Neural cell (in vitro differentiated cells): ENCODE results near the gene KIF1B. TPM values are rescaled to one million over a fixed set of nuclear protein-coding genes. Genes with fewer than 3 reads are reported as not detected.

Source experiments
- H2AFZ ChIP-seq: fragments of 200-600, 300-800 bp; sonication (generic), shearing (Covaris generic); 2 replicates; pipeline ENCODE4 v1.6.0; 2014; ENCODE audit warnings: low read depth, mild to moderate bottlenecking, antibody characterized with exemption, low read length, moderate library complexity
- H3F3A ChIP-seq: fragments of 200-600 bp; shearing (Covaris generic); 2 replicates; pipeline ENCODE4 v1.6.1; 2016; ENCODE audit warnings: mild to moderate bottlenecking, moderate library complexity, mixed read lengths, antibody characterized with exemption, low read length; ENCODE audit not compliant: insufficient read depth, poor library complexity, severe bottlenecking
- H3K27ac ChIP-seq: fragments of 200-600, 300-800 bp; sonication (generic), shearing (Covaris generic); 2 replicates; pipeline ENCODE4 v1.5.1; 2014; ENCODE audit warnings: mild to moderate bottlenecking, low read length, moderate library complexity
- H3K27me3 ChIP-seq: fragments of 300-800, 200-600 bp; sonication (generic), shearing (Covaris generic); 2 replicates; pipeline ENCODE4 v1.6.0; 2014; ENCODE audit warnings: mild to moderate bottlenecking, low read depth, low read length, moderate library complexity; ENCODE audit not compliant: insufficient read depth
- H3K36me3 ChIP-seq: fragments of 300-800, 200-600 bp; sonication (generic), shearing (Covaris generic); 2 replicates; pipeline ENCODE4 v1.5.1; 2014; ENCODE audit warnings: mild to moderate bottlenecking, antibody characterized with exemption, low read length, moderate library complexity; ENCODE audit not compliant: insufficient read depth
- H3K4me2 ChIP-seq: fragments of 300-800, 200-600 bp; sonication (generic), shearing (Covaris generic); 2 replicates; pipeline ENCODE4 v1.6.0; 2014; ENCODE audit warnings: mild to moderate bottlenecking, low read length
- H3K4me3 ChIP-seq: fragments of 300-800, 200-600 bp; sonication (generic), shearing (Covaris generic); 2 replicates; pipeline ENCODE4 v1.5.1; 2014; ENCODE audit warnings: mild to moderate bottlenecking, low read length, moderate library complexity
- H3K79me2 ChIP-seq: fragments of 200-600 bp; shearing (Covaris generic); replicated peaks from 2 replicates; pipeline ENCODE4 v1.6.0; 2014; ENCODE audit warnings: mild to moderate bottlenecking, low read length, moderate library complexity; ENCODE audit not compliant: insufficient read depth
- H3K9ac ChIP-seq: fragments of 300-800, 200-600 bp; sonication (generic), shearing (Covaris generic); 2 replicates; pipeline ENCODE4 v1.6.1; 2016; ENCODE audit warnings: mild to moderate bottlenecking, low read length, mixed read lengths
- H3K9me2 ChIP-seq: fragments of 200-600 bp; shearing (Covaris generic); 2 replicates; pipeline ENCODE4 v1.6.1; 2016; ENCODE audit warnings: mild to moderate bottlenecking, low read length, mixed read lengths; ENCODE audit not compliant: insufficient read depth
- H3K9me3 ChIP-seq: fragments of 200-600, 300-800 bp; sonication (generic), shearing (Covaris generic); 2 replicates; pipeline ENCODE4 v1.6.1; 2016; ENCODE audit warnings: mild to moderate bottlenecking, mixed run types, low read length, moderate library complexity, mixed read lengths
- H4K20me1 ChIP-seq: fragments of 200-600 bp; shearing (Covaris generic); 2 replicates; pipeline ENCODE4 v1.6.1; 2016; ENCODE audit warnings: mild to moderate bottlenecking, mixed run types; ENCODE audit not compliant: insufficient read depth
- CTCF ChIP-seq: fragments of 450-650 bp; IDR thresholded peaks from 2 replicates; pipeline ENCODE4 v1.5.1; 2014; ENCODE audit warnings: antibody characterized with exemption, mild to moderate bottlenecking, moderate library complexity; ENCODE audit not compliant: poor library complexity, severe bottlenecking
- EP300 ChIP-seq: fragments of 450-650 bp; conservative IDR thresholded peaks from 2 replicates; pipeline ENCODE4 v1.6.1; 2014; ENCODE audit warnings: antibody characterized with exemption, mild to moderate bottlenecking, moderate library complexity; ENCODE audit not compliant: poor library complexity, severe bottlenecking
- EZH2 ChIP-seq: fragments of 200-600, 300-800 bp; shearing (Covaris generic), sonication (generic); IDR thresholded peaks from 2 replicates; pipeline ENCODE4 v1.6.1; 2014; ENCODE audit warnings: antibody characterized with exemption, low read length, borderline replicate concordance, mild to moderate bottlenecking; ENCODE audit not compliant: insufficient read depth, poor library complexity, severe bottlenecking
- MXI1 ChIP-seq: fragments of 450-650 bp; conservative IDR thresholded peaks from 2 replicates; pipeline ENCODE4 v1.6.1; 2014; ENCODE audit warnings: antibody characterized with exemption, mild to moderate bottlenecking; ENCODE audit not compliant: poor library complexity, severe bottlenecking
- RAD21 ChIP-seq: fragments of 450-650 bp; conservative IDR thresholded peaks from 2 replicates; pipeline ENCODE4 v1.6.1; 2014; ENCODE audit warnings: antibody characterized with exemption, mild to moderate bottlenecking, moderate library complexity
- SMC3 ChIP-seq: fragments of 450-650 bp; conservative IDR thresholded peaks from 2 replicates; pipeline ENCODE4 v1.6.1; 2014; ENCODE audit warnings: antibody characterized with exemption, mild to moderate bottlenecking, moderate library complexity; ENCODE audit not compliant: poor library complexity
- polyA plus RNA-seq: library from polyadenylated mRNA; depleted of rRNA; stranded (reverse); fragments of >200 nt; gene quantifications from 2 replicates; pipeline ENCODE4 v1.2.3, GENCODE V29; 2014
- TF ChIP-seq, protein P1 (sequence below): IDR thresholded peaks from 2 replicates; pipeline ENCODE4 v1.6.1; 2012; ENCODE audit warnings: borderline replicate concordance

The KIF1B gene
- polyA plus RNA-seq, 1 donor from 2014 or later: 76.4 TPM

DNA sequence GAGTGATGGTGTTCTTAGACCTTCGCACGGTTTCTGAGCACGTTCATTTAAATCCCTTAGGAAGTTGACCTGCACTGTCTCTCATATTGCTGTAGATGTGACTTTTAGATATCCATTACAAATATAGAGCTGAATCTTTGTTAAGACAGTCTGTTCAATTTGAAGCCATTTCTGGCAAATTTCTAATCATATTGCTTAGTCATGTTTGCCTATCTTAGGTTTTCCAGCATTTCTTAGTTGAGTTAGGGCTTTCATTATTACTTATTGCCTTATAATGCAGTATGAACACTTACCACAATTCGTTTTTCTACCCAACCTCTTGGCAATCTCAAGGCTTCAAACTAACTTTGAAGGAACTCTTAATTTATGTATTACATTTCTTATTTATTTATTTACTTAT, 110.0 kb downstream of the KIF1B start:
- Histone ChIP-seq H3K27me3 (no peaks in the 10 kb centered on the region), H3K79me2 (peaks cover 3% of the 10 kb centered on the region), H3K9me2 (no peaks in the 10 kb centered on the region), H3K4me2 (no peak overlapping the region), H3K4me3 (no peak overlapping the region), H2AFZ (no peak overlapping the region), H3F3A (no peaks in the 10 kb centered on the region), H3K27ac (no peak overlapping the region), H3K9ac (no peak overlapping the region), H3K36me3 (peaks cover 12% of the 10 kb centered on the region), H4K20me1 (no peaks in the 10 kb centered on the region), H3K9me3 (no peaks in the 10 kb centered on the region)
- TF ChIP-seq RAD21: no peak

GRCh38 chr1:10322821-10323220, 112.5 kb downstream of the KIF1B start:
- no peak overlapping the region for H3K27ac ChIP-seq

More at GRCh38 chr1:10322821-10323220, 112.5 kb downstream of the KIF1B start:
- H3K36me3 ChIP-seq: peaks cover 22% of the 10 kb centered on the region
- no peak overlapping the region for H3K9ac ChIP-seq
- H3K9me3 ChIP-seq: no peaks in the 10 kb centered on the region
- no peaks in the 10 kb centered on the region for H3K9me2 ChIP-seq
- no peak for TF ChIP-seq EP300
- no peak for TF ChIP-seq CTCF
- TF ChIP-seq SMC3: no peak
- TF ChIP-seq MXI1: no peak
- no peak for TF ChIP-seq EZH2
- TF ChIP-seq, protein P1, sequence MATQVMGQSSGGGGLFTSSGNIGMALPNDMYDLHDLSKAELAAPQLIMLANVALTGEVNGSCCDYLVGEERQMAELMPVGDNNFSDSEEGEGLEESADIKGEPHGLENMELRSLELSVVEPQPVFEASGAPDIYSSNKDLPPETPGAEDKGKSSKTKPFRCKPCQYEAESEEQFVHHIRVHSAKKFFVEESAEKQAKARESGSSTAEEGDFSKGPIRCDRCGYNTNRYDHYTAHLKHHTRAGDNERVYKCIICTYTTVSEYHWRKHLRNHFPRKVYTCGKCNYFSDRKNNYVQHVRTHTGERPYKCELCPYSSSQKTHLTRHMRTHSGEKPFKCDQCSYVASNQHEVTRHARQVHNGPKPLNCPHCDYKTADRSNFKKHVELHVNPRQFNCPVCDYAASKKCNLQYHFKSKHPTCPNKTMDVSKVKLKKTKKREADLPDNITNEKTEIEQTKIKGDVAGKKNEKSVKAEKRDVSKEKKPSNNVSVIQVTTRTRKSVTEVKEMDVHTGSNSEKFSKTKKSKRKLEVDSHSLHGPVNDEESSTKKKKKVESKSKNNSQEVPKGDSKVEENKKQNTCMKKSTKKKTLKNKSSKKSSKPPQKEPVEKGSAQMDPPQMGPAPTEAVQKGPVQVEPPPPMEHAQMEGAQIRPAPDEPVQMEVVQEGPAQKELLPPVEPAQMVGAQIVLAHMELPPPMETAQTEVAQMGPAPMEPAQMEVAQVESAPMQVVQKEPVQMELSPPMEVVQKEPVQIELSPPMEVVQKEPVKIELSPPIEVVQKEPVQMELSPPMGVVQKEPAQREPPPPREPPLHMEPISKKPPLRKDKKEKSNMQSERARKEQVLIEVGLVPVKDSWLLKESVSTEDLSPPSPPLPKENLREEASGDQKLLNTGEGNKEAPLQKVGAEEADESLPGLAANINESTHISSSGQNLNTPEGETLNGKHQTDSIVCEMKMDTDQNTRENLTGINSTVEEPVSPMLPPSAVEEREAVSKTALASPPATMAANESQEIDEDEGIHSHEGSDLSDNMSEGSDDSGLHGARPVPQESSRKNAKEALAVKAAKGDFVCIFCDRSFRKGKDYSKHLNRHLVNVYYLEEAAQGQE: no peak
- H2AFZ ChIP-seq: no peak overlapping the region
- no peak overlapping the region for H3K4me3 ChIP-seq
- no peaks in the 10 kb centered on the region for H3K79me2 ChIP-seq
- no peaks in the 10 kb centered on the region for H4K20me1 ChIP-seq
- no peaks in the 10 kb centered on the region for H3F3A ChIP-seq
- no peak overlapping the region for H3K4me2 ChIP-seq
- no peaks in the 10 kb centered on the region for H3K27me3 ChIP-seq
